Epithelial cell of prostate (primary cell): ENCODE data around the gene RANBP6.

ENCODE experiments used
- DNase-seq: peaks from one replicate; pipeline ENCODE4 v3.0.0-alpha.2; 2011; ENCODE audit warnings: low read depth, low spot score
- H3K27ac ChIP-seq: fragments of 450-650 bp; 2 replicates; pipeline ENCODE4 v1.5.1; 2017; ENCODE audit warnings: mild to moderate bottlenecking

RANBP6 gene

DNA sequence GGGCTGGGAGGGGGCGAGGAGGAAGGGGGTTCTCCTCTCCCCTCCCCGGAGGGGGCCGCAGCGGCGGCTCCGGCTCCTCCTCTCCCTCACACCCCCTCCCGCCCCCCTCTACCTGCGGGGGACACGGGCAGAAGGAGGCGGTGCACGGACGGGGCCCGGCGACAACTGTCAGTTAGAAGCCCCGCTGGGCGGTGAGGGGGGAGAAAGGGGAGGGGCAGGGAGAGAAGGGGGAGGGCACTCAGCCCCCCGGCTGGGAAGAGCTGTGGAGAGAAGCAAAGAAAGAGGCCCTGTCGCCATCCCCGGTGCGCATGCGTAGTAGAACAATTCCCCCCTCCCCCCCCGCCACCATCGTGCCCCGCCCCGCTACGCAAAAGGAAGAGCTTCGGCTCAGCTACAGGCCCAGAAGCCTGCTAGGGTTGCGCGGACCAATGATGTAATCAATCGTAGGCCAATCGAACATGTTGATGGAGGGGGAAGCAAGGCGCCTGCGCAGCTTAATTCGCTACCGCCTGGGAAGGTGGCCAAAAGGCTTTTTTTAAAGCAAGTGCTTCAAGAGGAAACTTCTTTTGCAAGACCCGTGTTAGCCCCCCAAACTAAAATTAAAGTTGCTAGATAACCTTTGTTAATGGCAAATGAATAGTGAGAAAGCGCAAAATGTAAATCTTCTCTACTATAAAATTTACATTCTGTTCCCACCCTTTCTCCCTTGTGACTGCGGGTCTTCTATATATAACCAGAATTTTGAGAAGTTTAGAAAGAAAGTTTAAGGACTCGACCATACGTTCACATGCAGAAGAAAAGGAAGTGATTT is 7.0 kb downstream of the RANBP6 start:
- peak overlapping the region; percentile 89 for H3K27ac ChIP-seq
- DNase-seq = peak; percentile 92

DNA sequence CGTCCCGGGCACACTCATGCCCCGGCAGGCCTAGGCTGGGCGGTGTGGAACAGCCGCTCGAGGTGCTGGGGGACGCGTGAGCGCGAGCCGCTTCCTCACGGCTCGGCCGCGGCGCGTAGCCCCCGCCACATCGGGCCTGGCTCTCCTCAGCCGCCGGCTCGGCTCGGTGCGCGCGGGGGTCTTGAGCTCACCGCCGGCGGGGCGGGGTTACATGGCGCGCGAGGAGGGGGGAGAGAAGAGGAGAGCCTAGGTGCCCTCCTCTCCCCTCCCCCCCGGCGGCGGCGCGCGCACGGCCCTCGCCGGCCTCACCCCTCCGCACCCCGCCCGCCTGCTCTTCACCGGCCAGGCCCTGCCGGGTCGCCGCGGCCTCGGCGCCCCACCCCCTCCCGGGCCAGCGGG is 7.7 kb downstream of the RANBP6 start:
- DNase-seq = no peak
- peak overlapping the region; percentile 89 for H3K27ac ChIP-seq

GRCh38 chr9:6007058-6007769 is 8.2 kb downstream of the RANBP6 start:
- DNase-seq = peak; percentile 53
- peak overlapping the region; percentile 89 for H3K27ac ChIP-seq

DNA sequence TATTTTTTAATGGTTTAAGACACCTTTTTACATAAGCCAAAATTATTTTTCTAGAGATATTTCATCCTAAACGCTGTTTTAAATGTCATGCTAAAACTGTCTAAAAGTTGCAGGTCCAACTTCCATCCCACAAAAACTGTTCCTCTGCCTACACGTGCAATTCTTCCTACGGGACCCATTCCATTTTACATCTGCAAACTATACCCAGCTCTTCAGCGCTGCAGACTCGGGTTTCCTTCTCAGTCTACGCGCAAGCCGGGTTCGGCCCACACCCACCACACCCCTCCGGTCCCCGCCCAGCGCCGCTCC is 8.7 kb downstream of the RANBP6 start:
- H3K27ac ChIP-seq = peak overlapping the region; percentile 89
- DNase-seq = no peak

DNA sequence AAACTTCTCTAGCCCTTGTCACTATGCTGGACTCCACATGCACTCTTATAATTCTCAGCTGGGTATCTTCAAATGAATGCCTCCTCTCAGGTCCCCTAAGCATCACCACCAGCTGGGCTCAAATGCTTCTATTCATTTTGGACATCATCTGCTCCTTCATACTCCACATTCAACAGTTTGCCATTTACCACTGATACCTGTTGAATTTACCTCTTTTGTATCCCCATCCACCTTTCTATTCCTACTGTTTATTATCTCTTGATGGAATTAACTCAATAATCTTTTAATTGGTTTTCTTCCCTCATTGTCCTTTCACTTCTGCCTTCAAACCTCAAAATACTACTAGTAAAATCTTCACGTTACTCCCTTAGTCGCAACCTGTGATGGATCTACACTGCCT is 14.5 kb downstream of the RANBP6 start:
- no peak for DNase-seq
- no peak overlapping the region for H3K27ac ChIP-seq

- no peak for DNase-seq
- H3K27ac ChIP-seq = no peak overlapping the region
Observed at GRCh38 chr9:5999443-6000101, 15.9 kb downstream of the RANBP6 start.

DNA sequence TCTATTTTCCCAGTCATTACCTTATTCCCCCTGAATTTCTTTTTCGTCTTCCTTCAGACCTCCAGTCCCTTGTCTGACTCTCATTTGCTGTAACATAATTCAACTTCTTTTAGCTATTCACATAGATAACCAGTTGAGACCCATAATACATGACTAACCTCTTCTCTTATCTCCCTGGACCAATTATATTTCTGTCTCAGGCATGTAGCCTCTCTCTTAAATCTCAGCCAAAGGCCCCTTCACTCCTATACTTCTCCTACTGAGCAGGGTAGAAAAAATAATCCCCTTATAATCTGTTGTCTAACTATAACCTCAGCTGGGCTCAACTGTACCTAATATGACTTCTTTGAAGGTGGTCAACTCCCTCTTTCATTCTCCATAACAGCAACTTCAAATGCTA is 20.9 kb downstream of the RANBP6 start:
- DNase-seq = no peak
- no peak overlapping the region for H3K27ac ChIP-seq

DNA sequence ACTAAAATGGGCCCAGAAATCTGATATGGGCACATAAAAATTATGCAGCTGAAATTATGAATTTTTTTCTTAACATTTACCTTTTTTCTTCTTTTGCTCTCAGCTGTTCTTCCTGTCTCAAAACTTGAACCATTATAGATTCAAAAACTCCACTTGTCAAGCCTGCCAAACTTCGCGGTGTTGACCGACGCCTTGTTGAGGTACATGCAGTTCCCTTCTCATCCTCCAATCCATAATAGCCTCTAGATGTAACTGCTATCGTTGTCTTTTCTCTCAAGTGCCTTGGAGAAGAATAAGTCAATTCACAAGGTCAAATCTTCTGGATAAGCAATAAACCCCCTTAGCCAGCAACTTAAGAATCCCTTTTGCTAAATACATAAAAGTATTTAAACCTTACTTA is 27.2 kb downstream of the RANBP6 start:
- no peak overlapping the region for H3K27ac ChIP-seq
- DNase-seq = no peak

GRCh38 chr9:5983042-5983441 is 32.4 kb downstream of the RANBP6 start:
- DNase-seq = no peak
- H3K27ac ChIP-seq = no peak overlapping the region

- no peak for DNase-seq
Observed at GRCh38 chr9:5982317-5982716, 33.1 kb downstream of the RANBP6 start.

DNA sequence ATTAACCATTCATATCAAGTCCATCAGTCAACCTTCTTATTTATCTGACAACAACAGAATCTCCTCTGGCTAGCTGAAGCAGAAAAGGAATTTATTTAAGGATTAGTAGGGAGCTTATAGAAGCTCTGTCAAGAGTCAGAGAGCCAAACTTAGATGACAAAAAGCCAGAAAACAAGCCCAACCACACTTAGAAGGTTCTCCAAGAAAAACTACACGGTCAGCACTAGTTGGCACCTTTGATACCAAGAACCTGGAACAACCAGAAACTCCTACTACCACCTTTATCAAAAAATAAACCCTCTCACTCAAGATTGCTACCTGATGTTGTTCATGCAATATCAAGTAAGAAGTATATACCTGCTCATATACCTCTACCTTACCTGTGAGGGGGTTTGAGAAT is 36.9 kb downstream of the RANBP6 start:
- no peak for DNase-seq
- H3K27ac ChIP-seq = no peak overlapping the region

More at GRCh38 chr9:5982317-5982716, 33.1 kb downstream of the RANBP6 start:
- no peak overlapping the region for H3K27ac ChIP-seq

- H3K27ac ChIP-seq = no peak overlapping the region
- DNase-seq = no peak
Observed at GRCh38 chr9:5976674-5977397, 38.6 kb downstream of the RANBP6 start.

DNA sequence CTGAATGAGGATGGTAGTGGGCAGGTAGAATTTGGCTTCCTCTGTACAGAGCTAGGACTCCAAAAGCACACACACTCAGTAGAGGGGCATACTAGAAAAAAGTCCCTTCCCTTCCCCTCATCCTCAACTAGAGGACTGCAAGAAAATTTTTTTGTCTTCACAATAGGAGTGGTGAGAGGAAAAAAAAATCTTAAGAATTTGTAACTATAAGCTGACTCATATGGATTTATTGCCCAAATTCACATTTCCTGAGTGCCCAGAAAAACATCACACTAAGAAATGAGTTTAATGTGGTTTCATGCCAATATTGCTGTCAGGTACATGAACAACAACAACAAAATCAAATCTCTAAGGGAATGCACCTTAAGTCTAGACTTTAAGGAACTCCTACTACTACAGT is 43.7 kb downstream of the RANBP6 start:
- no peak overlapping the region for H3K27ac ChIP-seq
- no peak for DNase-seq
